Medulla oblongata (tissue), 1 donor: Measurements from ENCODE around the gene SLC52A3.

Experiments
- DNase-seq: peaks from one replicate; pipeline ENCODE4 v3.0.0-alpha.2; 2015; ENCODE audit errors: extremely low spot score

Gene SLC52A3

DNA sequence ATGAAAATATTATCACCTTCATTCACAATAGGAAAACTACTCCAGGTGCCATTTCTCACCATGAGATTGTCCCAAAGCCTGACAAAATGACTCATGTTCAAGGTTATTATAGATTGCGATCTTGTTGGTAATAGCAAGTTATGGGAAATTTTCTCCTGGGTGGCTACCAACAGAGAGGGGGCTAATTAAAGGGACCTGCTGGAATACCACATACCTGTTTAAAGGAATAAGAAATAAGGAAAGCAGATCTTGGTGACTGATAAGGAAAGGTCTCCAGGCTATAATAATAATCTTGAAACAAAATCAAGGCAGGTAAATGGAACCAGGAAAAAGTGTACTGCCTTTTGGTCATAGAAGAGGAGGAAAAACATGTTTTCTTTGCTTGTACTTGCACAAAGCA is 1.4 kb downstream of the SLC52A3 start:
- DNase-seq: no peak

DNA sequence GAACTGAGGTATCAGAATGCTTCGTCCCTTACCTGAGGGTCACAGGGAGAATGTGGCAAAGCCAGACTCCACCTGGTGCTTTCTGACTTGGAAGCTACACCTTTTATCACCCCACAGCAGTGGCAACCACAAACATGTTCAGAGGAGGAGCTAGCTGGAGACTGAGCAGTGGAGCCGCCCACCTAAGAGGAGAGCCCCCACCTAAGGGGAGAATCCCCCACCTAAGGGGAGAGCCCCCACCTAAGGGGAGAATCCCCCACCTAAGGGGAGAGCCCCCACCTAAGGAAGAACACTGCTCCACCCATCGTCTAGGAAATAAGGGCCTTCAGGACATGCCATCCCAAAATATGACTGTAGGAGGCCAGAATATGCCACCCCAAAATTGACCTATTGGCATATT is 4.0 kb downstream of the SLC52A3 start:
- no peak for DNase-seq

DNA sequence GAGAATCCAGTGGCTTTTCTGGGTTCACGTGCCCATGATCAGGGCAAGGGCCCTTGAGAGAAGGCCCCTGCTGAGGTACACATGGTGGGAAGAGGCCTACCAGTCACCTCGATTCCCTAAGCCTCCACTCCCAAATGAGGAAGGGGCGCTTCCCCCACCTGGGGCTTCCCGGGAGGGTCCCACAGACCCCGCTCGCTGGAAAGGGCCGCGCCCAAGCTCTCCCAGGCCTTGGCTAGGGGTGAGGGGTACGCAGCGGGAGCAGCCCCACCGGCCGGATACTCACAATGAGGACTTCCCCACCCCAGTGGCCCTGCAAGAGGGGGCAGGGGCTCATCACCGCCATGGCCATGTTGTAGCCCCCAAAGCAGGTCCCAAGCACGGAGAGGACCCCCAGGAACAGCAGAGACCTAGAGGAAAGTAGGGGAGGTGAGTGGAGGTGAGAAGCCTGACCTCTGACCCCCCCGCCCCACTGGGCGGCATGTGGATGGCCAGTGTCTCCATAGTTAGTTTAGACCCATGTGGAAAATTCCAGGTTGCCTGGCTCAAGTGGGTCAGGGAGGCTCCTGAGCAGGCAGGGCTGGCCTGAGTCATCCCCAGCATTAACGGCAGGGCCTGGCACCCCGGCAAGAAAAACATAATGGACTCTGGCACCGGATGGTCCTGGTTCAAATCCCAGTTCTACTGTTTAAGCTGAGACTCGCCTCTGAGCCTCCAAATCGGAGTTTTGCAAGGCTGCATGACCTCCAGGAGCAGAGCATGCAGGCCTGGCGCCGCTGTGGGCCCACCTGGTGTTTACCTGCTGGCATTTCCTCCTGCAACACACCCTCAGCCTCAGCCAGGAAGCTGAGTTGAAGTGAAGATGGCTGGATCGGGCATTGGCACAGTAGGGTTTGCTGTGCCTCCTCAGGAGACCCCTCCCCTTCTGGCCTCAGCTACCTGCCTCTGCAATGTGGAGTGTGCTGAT is 6.6 kb downstream of the SLC52A3 start:
- DNase-seq: no peak

DNA sequence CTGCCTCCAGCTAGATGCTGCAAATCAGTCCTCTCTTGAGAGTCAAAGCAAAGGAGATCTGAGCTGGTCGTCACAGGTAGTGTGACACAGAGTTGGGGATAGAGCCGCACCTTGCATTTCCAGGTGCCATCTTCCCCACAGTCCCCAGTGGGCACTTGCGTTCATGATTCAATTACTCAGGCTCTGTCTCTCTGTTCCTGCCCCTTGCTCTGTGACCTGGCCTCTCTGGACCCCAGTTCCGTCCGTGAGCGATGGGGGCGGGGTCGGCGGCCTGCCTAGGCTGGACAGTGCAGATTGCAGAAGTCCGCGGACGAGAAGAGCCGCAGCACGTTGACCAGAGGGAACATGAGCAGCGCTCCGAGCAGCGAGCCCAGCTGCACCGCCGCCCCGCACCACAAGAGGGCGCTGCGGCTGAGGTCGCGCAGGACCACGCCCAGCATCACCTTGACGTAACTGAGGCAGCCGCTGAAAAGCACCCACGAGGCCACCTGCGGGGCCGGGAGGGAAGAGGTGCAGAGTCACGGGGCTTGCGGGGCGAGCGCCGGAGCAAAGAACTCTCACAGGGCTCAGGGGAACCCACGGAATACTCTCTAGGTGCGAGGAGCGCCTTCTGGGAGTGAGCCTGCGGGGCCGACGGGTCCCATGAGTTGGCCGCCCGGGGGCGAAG is 7.4 kb downstream of the SLC52A3 start:
- DNase-seq: no peak

DNA sequence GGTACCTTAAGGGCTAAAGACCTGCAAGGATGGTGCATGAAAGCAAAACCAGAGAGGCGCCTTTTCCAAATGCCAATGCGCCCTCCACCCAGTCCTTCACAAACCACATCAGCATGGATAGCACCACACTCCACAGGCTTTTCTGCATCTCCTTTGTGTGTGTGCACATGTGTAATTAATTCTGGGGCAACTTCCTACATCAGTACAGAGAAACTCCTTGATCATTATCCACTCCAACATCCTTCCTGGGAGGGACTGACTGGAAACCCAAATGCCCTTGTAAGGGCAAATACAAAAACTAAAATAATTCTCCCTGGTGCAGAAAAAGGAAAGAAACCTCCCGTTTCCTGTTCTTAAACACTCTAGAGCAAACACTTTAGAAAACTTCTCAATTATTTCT is 10.8 kb downstream of the SLC52A3 start:
- DNase-seq: no peak

DNA sequence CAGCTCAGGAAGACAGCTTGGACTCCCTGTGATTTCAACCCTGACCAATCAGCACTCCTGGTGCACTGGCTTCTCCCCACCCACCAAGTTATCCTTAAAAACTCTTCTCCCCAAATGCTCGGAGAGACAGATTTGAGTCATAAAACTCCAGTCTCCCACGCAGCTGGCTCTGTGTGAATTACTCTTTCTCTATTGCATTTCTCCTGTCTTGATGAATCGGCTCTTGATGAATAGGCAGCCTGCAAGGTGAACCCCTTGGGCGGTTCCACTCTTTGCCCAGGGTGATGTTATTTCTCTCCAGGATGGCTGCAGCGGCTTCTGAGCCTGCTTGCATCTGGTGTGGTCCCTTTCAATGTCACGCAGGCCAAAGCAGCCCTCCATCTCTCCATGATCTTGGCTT is 12.4 kb downstream of the SLC52A3 start:
- DNase-seq: no peak

DNA sequence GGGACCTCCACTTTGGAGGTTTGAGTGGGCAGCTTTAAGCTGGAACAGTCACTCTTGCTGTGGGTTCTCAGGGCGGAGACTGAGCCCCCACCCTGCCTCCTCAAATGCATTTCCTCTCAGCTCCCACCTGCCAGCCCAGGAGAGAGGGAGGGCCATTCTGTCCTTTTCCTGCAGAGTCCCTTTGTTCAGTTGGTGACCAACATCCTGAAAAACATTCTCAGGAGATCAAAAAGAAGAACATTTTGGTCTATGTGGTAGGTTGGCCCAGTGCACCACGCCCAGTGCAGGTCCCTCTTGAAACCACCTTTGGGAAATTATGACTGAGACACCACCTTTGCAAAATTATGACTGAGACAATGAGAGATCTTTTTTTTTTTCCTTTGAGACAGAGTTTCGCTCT is 13.4 kb downstream of the SLC52A3 start:
- no peak for DNase-seq

DNA sequence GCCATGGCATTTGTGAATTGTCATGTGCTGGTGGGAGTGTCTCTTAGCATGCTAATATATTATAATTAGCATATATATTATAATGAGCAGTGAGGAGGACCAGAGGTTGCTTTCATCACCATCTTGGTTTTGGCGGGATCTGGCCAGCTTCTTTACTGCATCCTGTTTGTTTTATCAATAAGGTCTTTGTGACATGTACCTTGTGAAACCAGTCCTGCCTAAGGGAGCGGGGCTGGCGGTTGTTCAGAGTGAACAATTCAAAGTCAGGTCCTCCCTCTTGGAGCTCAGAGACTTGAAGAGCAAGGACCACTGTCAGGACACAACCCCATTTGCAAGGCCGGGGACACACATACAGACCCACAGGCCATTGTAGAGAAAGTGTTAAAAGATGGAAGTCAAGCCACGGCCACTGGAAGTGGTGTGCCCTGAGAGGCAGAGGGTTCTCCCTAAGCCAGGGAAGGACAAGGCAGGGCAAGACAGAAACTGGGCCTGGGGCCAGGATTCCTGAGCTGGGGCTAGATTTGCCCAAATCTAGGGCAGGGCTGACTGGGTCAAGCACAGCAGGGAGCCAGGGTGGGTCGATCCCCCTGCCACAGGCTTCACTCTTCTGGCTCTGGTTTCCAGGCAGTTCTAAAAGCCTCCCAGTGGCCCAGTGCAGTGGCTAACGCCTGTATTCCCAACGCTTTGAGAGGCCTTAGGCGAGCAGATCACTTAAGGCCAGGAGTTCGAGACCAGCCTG is 14.2 kb downstream of the SLC52A3 start:
- no peak for DNase-seq

DNA sequence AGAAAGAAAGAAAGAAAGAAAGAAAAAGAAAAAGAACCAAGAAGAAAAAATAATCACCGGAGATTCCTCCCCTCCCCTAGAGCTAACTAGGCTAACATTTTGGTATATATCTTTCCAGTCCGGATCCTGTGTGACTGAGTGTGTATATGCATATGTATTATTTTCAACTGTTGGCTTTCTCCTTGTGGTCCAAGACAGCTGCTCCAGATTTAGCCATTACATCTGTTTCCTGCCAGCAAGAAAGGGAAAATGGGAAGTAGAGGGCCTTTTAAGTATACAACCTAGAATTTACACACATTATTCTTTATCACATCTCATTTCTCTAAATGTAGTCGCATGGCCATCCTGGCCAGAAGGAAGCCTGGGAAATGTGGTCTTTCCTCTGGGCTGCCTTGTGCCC is 15.2 kb downstream of the SLC52A3 start:
- no peak for DNase-seq

DNA sequence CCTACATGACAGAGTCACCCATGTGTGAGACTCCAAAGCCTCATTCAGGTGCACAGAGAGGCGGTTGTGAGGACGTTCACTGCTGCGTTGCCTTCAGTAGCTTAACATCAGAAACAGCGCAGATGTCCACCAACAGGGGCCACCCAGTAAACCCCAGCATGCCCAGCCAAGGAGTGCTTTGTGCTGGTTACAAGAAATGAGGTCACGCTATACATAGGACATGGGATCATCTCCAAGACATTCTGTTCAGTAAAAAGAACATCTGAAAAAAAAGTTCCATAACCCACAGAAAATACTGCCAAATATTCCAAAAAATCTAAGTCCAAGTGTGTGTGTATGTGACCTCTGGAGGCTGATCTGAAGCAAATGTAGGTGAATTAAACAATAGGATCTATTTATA is 16.0 kb downstream of the SLC52A3 start:
- no peak for DNase-seq

DNA sequence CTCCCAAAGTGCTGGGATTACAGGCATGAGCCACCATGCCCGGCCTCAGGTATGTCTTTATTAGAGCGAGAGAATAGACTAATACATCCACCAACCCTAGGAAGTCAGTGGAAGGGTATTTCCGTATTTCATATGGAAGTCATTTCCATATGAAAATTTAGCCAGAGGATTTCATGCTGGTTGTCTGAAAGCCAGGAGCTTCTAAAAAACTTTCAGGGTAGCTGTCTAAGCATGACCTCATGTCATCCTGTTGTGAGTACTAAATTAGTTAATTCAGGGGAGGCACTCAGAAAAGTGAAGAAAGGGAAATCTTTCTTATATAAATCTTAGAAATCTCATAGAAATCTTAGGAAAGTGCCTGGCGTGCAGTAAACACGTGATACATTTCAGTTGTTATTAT is 16.5 kb downstream of the SLC52A3 start:
- DNase-seq: no peak

DNA sequence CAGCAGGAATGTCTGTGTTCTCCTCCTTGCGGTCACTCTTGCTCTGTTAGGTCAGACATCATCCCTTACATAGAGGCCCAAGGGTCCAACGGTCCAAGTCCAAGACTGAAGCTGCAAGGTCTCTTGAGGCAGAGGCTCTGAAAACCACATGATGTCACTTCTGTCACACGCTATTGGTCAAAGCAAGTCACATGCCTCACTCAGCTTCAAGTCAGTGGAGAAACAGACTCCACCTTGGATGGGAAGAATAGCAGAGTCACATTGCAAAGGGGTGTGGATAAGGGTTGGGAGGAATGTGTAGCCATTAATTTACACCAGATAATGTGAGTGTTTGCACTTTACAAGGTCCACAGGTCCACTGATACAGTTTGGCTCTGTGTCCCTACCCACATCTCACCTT is 17.5 kb downstream of the SLC52A3 start:
- DNase-seq: no peak

DNA sequence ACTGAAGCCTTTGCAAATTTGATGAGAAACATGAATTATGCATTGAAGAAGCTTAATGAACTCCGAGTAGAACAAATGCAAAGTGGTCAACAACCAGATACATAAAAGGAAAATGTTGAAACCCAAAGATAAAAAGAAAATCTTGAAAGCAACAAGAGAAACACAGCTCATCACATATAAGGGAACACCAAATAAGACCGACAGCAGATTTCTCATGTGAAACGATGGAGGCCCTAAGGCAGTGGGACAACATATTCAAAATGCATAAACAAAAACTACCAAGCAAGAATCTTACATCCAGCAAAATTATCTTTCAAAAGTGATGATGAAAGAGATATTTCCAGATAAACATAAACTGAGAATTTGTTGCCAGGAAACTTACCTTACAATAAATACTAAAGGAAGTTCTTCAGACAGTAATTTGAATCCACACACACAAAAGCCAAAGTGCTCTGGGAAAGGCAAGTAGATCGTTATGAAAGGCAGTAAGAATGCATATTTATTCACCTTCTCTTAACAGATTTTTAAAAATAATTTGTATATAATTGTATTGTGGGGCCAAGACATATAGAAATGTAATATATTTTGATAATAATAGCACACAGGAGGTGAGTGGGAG is 22.5 kb downstream of the SLC52A3 start:
- no peak for DNase-seq

DNA sequence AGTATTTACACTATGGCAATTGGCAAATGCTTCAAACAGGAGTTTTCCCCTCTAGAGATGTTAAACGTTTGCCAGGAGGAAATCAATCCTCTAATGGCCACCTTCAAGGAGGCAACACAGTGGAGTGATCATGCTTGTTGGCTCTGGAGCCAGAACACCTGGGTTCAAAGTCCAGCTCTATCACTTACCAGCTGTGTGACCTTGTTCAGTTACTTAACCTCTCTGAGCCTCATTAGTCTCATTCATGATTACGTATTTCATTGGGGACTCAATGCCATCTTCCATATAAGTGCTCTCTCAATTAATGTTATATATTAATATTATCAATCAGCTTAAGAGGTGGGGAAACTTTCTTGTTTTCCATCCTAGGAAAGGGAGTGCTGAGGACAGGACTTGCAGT is 26.1 kb downstream of the SLC52A3 start:
- no peak for DNase-seq

DNA sequence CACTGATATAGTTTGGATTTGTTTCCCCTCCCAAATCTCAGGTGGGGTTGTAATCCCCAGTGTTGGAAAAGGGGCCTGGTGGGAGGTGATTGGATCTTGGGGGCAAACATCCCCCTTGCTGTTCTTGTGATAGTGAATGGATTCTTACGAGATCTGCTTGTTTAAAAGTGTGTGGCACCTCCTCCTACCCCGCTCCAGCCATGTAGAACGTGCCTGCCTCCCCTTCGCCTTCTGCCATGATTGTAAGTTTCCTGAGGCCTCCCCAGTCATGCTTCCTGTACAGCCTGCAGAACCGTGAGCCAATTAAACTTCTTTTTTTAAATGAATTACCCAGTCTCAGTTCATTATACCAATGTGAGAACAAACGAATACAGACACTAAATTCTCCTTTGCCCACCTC is 26.7 kb downstream of the SLC52A3 start:
- no peak for DNase-seq

DNA sequence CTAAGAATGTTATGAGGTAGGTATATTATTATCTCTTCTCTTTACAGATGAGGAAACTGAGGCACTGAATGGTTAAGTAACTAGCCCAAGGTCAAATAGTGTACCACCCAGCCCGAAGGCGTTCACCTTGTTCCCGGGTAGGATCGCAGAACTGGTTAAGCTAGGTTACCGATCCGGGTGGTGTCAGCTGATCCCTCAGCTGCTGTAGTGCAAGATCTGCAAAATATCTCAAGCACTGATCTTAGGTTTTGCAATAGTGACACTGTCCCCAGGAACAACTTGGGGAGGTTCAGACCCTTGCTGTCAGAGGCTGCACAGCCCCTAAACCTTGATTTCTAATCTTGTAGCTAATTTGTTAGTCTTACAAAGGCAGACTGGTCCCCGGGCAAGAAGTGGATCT is 28.1 kb downstream of the SLC52A3 start:
- DNase-seq: no peak

DNA sequence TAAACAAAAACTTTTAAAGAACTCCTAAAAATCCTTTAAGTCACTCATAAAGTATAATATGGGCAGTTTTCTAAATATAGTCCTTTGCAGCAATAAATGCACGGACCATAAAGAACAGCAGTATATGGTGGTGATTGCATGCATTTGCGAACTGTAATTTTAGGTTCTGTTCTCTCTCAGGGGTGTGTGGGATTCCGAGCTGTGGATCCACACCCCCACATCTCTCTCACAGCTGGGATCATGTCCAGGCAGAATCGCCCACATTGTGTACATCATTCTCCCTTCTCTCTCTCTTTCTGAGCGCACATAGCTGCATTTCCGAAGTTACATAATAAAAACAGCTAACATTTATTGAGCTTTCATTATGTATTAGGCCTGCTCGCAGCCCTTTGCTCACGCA is 28.6 kb downstream of the SLC52A3 start:
- no peak for DNase-seq

DNA sequence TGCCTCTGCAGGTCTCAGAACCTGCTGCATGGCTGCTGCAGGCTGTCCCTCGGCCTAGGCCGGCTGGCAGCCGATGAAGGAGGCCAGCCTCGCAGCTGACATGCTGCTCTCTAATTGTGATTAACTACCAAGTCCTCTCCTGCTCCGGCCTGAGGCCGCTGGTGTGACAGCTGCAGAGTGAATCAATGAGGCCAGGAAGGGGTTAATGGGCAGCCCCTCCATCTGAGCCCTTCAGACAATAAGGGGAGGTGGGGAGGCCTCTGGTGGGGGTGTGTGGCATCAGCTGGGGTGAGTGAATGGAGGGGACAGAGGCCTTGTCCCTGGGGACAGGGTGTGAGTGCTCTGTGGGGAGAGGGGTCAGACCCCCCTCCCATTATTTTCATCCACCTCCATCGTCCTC is 34.4 kb downstream of the SLC52A3 start:
- DNase-seq: no peak

DNA sequence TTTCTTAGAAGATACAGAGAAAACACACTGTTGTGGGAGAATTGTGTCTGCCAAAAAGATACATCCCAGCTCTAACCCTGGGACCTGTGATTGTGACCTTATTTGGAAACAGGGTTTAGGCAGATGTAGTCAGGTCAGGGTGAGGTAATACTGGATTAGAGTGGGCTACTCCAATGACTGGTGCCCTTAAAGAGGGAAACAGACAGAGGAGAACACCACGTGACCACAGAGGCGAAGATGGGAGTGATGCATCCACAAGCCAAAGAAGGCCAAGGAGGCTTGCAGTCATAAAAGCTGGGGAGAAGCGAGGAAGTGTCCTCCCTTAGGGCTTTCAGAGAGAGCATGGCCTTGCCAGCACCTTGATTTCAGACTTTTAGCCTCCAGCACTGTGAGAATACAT is 35.6 kb downstream of the SLC52A3 start:
- DNase-seq: no peak

DNA sequence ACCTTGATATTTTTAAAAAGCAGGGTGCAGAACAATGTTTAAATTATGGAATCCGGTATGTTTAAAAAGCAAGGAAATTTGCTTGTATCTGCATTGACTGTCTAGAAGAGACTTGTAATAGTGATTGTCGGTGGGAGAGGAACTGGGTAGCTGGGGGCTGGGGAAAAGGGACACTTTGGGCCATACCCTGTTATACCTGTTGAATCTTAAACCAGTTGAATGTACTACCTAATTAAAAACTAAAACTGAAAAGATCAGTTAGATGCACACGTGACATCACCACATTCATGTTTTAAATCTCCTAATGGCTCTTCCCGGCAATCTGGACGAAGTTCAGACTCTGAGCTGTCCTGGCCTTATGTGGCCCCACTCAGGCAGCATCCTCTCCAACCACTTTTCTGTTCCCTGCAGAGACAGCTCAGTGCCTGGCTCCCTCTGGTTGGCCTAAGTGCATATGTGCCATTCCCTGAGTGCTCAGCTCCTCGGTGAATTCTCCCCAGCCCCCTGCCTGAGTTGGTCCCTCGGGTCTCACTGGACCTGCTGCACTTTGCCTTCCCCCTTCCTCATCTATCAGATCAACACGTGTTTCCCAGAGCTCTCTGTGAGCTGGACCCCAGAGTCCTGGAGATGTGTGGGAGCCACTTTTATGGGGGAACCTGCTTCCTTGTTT is 36.3 kb downstream of the SLC52A3 start:
- DNase-seq: no peak

DNA sequence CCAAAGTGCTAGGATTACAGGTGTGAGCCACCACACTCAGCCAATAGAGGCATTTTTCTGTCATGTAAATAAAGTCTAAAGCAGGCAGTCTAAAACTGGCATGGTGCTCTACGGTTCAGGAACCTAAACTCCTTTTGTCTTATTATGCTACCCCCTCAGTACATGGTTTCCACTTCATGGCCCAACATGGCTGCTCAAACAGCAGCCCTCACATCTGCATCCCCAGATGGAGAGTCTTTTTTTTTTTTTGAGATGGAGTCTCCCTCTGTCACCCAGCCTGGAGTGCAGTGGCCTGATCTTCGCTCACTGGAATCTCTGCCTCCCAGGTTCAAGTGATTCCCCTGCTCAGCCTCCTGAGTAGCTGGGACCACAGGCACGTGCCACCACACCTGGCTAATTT is 38.3 kb downstream of the SLC52A3 start:
- DNase-seq: no peak
